T follicular helper cell (primary cell): ENCODE measurements around the gene GTF2A1L.
"Not testable (repeated sequence)": the region's sequence is repeated elsewhere in the genome, so short reads cannot be mapped to it uniquely, and the experiment has no call there.

ENCODE experiments used
- DNase-seq: peaks from one replicate; pipeline ENCODE4 v3.0.0-alpha.2; 2020; ENCODE audit warnings: low read depth

The GTF2A1L gene

DNA sequence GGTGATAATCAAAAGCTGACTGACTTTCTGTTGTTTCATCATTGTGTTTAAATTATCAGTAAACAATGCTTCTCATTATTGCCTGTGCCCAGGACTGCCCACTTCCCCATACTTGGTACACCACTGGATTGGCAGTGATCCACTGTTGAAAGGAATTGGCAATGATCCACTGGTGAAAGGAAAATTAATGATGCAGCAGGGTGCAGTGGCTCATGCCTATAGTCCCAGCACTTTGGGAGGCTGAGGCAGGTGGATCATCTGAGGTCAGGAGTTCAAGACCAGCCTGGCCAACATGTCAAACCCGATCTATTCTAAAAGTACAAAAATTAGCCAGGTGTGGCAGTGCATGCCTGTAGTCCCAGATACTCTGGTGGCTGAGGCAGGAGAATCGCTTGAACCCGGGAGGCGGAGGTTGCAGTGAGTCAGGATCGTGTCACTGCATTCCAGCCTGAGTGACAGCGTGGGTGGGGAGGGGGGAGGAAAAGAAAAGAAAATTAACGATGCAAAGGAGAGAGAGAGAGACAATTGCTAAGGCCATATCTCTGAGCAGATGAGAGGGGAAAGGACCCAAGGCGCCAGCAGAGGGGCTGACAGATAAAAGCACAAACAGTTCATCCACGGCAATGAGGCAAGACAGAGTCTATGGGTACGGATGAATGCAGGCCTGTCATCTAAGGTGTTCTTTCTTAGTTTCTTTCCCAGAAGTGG is 10.2 kb upstream of the GTF2A1L start:
- DNase-seq, result no peak

GRCh38 chr2:48613211-48613610 is 4.4 kb upstream of the GTF2A1L start:
- no peak for DNase-seq

GRCh38 chr2:48614581-48614980 is 3.1 kb upstream of the GTF2A1L start:
- not testable (repeated sequence) for DNase-seq

DNA sequence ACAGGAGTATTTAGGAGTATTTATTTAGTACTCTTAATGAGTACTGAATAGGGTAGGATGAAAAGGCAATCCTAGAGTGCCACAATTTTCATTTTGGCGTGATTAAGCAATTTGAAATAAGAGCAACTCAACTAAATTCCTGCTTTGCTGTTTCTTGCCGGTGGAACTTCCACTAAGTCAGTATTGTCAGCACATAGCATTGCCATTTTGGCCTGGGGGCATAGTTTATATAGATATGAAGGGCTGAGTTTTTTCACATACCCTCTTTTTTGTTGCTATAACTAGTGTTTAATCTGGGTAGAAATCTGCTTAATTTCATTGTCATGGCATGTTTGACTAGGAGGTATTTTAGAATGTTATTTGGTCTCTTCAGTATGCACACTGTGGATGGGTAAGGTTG is 1.9 kb downstream of the GTF2A1L start:
- DNase-seq, result no peak

DNA sequence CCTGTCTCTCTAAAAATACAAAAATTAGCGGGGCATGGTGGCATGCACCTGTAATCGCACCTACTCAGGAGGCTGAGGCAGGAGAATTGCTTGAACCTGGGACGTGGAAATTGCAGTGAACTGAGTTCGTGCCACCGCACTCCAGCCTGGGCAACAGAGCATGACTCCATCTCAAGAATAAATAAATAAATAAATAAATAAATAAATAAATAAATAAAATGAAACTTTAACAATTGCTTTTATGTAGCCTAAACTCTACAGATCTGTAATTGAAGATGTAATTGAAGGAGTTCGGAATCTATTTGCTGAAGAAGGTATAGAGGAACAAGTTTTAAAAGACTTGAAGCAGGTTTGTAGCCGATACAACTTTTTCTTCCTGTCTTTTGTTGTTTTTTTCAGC is 2.9 kb downstream of the GTF2A1L start:
- no peak for DNase-seq

DNA sequence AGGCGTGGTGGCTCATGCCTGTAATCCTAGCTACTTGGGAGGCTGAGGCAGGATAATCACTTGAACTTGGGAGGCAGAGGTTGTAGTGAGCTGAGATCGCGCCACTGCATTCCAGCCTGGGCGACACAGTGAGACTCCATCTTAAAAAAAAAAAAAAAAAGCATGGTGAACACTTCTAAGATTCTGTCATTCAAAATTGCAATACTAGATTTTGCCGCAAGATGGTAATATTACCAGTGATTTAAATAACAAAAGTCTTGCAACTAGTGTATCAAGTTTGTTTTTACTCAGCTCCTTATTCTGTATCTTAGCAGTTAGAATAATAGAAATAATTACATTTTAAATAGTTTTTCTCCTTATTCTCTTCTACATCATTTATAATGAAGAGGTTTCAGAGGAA is 5.0 kb downstream of the GTF2A1L start:
- not testable (repeated sequence) for DNase-seq

DNA sequence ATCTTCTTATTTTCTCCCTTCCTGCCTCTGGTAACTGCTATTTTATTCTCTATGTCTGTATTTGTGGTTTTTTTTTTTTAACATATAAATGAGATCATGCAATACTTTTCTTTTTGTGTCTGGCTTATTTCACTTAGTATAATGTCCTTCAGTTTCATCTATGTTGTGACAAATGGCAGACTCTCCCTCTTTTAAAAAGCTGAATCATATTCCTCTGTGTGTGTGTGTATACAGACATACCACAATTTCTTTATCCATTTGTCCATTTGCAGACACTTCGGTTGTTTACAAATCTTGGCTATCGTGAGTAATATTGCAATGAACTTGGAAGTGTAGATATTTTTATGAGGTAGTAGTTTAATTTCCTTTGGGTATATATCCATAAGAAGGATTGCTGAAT is 7.0 kb downstream of the GTF2A1L start:
- DNase-seq, result no peak

DNA sequence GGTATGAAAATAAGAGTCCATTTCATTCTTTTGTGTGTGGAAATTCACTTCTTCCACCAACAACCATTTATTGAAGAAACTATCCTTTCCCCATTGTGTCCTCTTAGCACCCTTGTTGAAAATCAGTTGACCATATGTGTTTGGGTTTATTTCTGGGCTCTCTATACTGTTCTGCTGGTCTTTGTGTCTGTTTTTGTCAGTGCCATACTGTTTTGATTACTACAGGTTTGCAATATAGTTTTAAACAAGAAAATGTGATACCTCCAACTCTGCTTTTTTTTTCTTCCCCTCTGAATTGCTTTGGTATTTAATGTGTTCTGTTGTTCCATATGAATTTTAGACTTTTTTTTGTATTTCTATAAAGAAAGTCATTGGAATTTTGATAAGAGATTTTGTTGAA is 8.4 kb downstream of the GTF2A1L start:
- no peak for DNase-seq

DNA sequence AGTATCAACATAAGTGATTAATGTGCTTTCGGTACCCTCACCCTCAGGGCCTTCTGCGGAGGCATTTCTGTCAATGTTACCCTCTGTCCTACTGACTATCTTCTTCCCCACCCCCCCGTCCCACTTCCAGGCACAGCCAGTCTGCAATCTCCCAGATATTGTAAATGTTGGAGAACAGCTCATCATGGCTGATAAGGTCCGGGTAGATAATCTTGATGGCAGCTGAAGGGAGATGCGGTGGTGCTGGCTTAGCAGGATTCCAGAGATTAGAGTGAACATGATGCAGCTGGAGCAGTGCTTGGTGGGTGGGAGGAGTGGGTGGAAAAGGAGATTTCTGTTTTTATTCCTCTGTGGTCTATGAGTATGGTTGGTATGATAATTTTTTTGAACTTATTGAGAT is 15.5 kb downstream of the GTF2A1L start:
- no peak for DNase-seq

DNA sequence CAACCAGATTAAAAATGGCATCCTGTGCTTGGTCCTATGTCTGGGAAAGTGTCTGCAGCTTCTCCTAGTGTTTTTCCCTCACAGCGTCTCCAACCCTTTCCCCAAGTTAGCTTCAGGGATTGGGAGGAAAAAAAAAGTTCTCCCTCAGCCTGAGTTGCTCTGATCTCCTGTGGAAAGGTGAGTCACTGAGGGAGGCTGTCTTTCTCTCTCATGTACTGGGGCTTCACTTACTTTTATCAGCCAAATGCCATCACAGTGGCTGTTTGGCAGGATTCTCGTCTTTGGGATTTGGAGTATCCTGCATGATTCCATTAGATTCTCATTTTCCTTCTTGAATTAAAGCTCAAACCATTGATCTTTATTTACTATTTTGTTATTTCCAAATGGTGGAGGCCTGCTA is 18.1 kb downstream of the GTF2A1L start:
- DNase-seq, result no peak

GRCh38 chr2:48638261-48638660 is 20.6 kb downstream of the GTF2A1L start:
- DNase-seq, result no peak

DNA sequence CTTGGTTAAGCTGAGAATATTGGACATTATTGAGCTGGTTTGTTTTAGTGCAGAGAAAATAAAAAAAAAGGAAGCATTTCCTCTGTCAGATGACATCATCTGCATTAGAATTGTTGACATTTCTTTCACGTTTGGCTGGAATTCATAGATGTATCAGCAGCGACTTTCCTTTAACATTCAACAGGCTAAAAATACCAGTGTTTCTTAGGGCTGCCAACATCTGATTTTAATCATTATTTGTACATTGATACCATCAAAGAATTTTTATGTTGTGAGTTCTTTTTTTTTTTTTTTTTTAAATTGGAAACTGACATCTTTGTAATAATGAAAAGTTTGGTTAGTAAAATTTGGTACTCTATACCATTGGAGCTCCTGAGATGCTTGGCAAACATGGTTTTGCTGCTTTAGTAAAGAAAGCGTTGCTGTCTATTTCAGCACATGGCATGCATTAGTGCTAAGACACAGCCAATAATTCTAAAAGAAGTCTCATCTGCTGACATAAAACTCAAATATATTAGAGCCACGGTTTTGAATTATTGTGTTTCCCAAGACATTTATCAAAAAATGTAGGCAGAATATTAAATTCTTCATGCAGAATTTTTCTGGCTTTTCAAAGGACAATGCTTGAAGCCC is 33.6 kb downstream of the GTF2A1L start:
- no peak for DNase-seq

- no peak for DNase-seq
Measured at GRCh38 chr2:48668992-48669391, 51.3 kb downstream of the GTF2A1L start.

GRCh38 chr2:48673581-48673980 is 55.9 kb downstream of the GTF2A1L start:
- no peak for DNase-seq

DNA sequence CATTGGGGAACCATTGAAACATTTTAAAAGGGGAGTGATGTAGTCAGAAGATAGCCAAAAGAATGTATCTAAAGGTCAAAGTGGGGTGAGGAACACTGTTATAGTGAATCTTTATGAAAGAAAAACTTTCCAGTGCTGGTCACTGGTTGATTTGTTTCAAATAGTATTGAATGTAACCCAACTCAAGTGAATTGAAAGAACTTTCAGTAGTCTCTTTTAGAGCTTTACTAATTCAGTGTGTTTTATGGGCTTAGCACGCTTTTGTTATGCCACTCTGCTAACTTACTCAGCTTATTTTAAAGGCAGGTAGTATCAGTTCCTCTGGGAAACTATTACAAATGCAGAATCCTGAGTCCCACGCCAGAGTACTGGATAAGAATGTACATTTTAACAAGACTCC is 57.3 kb downstream of the GTF2A1L start:
- DNase-seq, result no peak

GRCh38 chr2:48677450-48677849 is 59.8 kb downstream of the GTF2A1L start:
- DNase-seq, result no peak

DNA sequence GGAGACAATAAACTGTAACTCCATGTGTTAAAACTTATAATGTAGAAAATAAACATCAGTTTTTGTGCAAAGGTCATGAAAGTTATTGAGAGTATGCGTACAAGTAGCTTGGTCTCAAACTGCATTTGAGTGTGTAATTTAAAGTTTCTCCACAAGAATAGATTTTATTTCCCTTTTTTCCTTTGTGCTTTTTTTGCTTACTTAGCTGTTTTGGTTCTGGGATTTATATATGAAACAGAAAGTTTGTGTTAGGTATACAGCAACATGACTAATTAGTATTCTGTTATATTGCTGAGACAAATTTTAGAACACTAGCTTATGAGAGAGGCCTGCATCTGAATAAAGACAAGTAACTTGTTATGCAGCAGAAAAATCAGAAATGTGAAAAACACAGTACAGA is 67.5 kb downstream of the GTF2A1L start:
- no peak for DNase-seq

GRCh38 chr2:48691935-48692691 is 74.5 kb downstream of the GTF2A1L start:
- DNase-seq, result no peak

- DNase-seq, result no peak
Measured at GRCh38 chr2:48693066-48693465, 75.4 kb downstream of the GTF2A1L start.

DNA sequence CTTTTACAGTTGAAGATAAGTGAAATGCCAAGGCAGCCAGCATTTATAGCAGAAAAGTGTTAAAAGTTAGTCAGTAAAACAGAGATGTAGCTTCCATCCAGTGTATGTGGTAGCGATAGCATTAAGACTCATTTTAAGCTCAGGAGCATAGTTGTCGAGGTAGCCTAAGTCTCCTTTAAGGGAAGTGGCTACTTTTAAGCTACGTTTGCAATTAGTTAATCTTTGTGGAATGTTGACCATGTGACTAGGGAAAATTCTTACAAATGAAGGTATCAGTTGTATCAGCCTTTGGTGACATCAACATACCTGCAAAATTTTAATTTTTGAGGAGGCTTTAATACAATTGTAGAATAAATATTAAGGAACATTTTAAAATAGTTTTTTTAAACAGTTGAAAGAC is 76.0 kb downstream of the GTF2A1L start:
- DNase-seq, result no peak

DNA sequence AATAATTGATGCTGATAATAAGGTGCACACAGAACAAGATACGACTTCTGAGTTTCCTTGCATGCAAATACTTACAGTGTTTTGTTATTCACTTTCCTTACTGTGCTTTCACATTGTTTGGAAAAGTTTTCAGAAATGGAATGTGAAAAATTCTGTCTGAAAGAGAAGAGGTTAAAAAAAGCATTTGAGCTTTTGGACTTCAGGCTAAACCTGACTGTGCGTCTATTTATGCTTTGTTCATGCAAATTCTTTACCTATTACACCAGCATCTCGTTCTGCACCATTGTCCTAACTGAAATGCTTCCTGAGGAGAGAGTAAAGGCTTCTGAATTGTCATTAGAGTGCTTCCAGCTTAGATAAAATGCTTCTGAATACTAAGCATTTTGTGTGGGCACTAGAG is 76.5 kb downstream of the GTF2A1L start:
- DNase-seq, result no peak

DNA sequence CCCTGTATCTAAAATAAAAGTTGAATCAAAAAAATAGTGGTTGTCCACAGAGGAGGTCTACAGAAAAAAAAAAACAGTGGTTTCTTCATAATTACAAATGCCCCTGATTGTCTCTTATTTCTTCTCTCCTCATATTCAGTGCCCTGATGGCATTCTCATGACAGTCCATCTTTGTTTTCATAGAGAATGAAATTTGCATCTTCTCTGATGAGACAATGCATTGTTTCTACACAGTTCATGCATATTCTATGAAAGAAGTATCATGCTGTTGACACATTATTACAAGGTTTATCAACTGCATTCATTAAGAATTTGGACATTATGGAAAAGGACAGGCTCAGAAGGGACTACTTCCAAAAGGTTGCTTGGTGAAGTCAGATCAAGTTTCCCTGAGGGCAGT is 78.3 kb downstream of the GTF2A1L start:
- no peak for DNase-seq

DNA sequence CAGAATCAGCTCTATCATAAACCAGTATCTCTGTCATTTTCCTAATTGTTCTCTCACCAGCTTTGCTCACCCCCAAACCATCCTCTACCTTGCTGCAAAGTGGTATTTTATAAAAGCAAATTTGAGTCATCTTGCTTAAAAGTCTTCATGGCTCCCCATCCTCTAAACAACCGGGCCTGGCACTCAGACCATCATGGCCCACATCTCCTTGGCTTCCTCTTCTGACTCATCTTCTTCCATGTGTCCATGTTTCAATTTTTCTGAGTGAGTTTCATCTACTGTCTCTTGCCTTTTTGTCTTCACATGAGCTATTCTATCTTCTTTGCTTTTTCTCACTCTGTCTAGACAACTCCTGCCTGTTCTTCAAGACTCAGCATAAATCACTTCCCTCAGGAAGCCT is 79.2 kb downstream of the GTF2A1L start:
- no peak for DNase-seq
